ENCODE data around the gene BCOR. TPM values are rescaled to one million over a fixed set of nuclear protein-coding genes. Genes with fewer than 3 reads are reported as not detected.
A peak's percentile ranks its signal among the peaks of the same experiment; 100 is the strongest.

Gene BCOR
- total and polyA plus RNA-seq, 2 of the 8 experiments (the other 6 are each of a cell fraction or from before 2014, with no cell fraction given), result 25.0 to 50.8 TPM

GRCh38 chrX:40007131-40007755 lies 90.5 kb downstream of the BCOR start:
- Histone ChIP-seq H3K27me3 (replicated peaks in 1 of 4; ENCODE audit: control insufficient read depth in 3 of 4, extremely low read depth in 1 of 4, insufficient read depth in 3 of 4, low read length in 3 of 4) (peaks cover 33 to 75% (median 59%) of the 10 kb centered on the region in 4 experiments; a peak in 6 of 7 replicates), H3K14ac (ENCODE audit: insufficient read length) (no peak overlapping the region), H3K79me1 (ENCODE audit: low read depth, low read length) (no peaks in the 10 kb centered on the region), H3K79me2 (ENCODE audit: control insufficient read depth in 1 of 2, insufficient read depth in 2 of 2, low read length in 2 of 2) (no peaks in the 10 kb centered on the region), H3K36me3 (ENCODE audit: control insufficient read depth in 2 of 4, insufficient read depth in 4 of 4, low read length in 3 of 4) (no peaks in the 10 kb centered on the region), H2BK5ac (ENCODE audit: low read depth, low read length) (no peak overlapping the region), H2BK120ac (replicated peaks; ENCODE audit: low read depth, low read length) (no peak overlapping the region), H3K18ac (ENCODE audit: extremely low read depth, low read length) (no peak overlapping the region), H3K23ac (ENCODE audit: insufficient read length) (no peak overlapping the region), H2BK12ac (ENCODE audit: low read depth, low read length) (no peak overlapping the region), H4K91ac (replicated peaks; ENCODE audit: insufficient read length, low read length) (no peak overlapping the region), H2AFZ (ENCODE audit: low read length) (no peak overlapping the region), H3K9me3 (ENCODE audit: insufficient read depth in 2 of 2, low read depth in 1 of 2, low read length in 1 of 2) (no peaks in the 10 kb centered on the region), H4K8ac (ENCODE audit: extremely low read depth, insufficient read depth, low read length) (no peak overlapping the region), H3K9ac (replicated peaks in 1 of 4; ENCODE audit: extremely low read depth in 1 of 4, low read depth in 3 of 4, low read length in 3 of 4) (no peak overlapping the region), H3K4me2 (ENCODE audit: insufficient read depth in 1 of 2, low read depth in 2 of 2, low read length in 2 of 2) (peak overlapping the region; percentile 76 to 82), H2BK15ac (ENCODE audit: low read length) (no peak overlapping the region), H3K23me2 (ENCODE audit: low read depth, low read length) (peaks cover 6% of the 10 kb centered on the region; the same call in 1 of the 2 replicates), H2AK5ac (ENCODE audit: low read depth, low read length) (no peak overlapping the region), H3K4ac (replicated peaks; ENCODE audit: insufficient read length, low read depth, low read length) (no peak overlapping the region), H2BK20ac (ENCODE audit: low read length) (no peak overlapping the region), H3K4me3 (ENCODE audit: extremely low read depth in 1 of 4, insufficient read depth in 2 of 4, low read depth in 3 of 4, low read length in 4 of 4) (peak overlapping the region in 3 of 4 experiments; percentile 11 to 64 (median 19); a peak in 6 of 8 replicates), H4K5ac (ENCODE audit: insufficient read length, low read depth, low read length) (no peak overlapping the region), H4K20me1 (replicated peaks in 1 of 2; ENCODE audit: control insufficient read depth in 1 of 2, insufficient read depth in 2 of 2, low read length in 2 of 2) (peaks cover 2 to 3% of the 10 kb centered on the region in 2 experiments), H3K56ac (replicated peaks; ENCODE audit: insufficient read length, low read depth, low read length) (no peak overlapping the region), H3K4me1 (replicated peaks in 1 of 4; ENCODE audit: control insufficient read depth in 3 of 4, insufficient read depth in 4 of 4, low read length in 3 of 4) (peaks cover 7 to 33% (median 14%) of the 10 kb centered on the region in 4 experiments), H3K27ac (ENCODE audit: low read depth, low read length) (no peak overlapping the region)
- POLR2A ChIA-PET (ENCODE audit: partially characterized antibody), result interaction anchor here (1.1 to 1.4 kb wide), 4 partner anchors 19 to 150 kb away, joined by 3 read pairs; no protein-coding TSS in a partner anchor
- peak; percentile 80 for FAIRE-seq
- peak in 1 of 2 experiments; percentile 51 for DNase-seq (ENCODE audit: low read depth in 1 of 2, low spot score in 2 of 2)
- CTCF ChIA-PET (ENCODE audit: partially characterized antibody), result interaction anchor here (0.9 kb wide), 1 partner anchor 156 kb away, joined by 4 read pairs; no protein-coding TSS in a partner anchor
- TF ChIP-seq SIRT6 (IDR thresholded peaks at IDR 0.05; ENCODE audit: low read length) (no peak), YY1 (IDR thresholded peaks at IDR 0.05; ENCODE audit: low read depth, low read length) (0 out of 2 replicates have a peak, but pooled peaks have one; percentile 46)
- 1% methylated on average over 26 of the region's 33 CpGs; no CpG with 5 or more reads in 1 of the 2 experiments for WGBS, 2 experiments (ENCODE audit: extremely low coverage in 1 of 2, insufficient coverage in 1 of 2, insufficient read length in 1 of 2, insufficient replicate concordance in 2 of 2, low coverage in 1 of 2, low lambda C conversion rate in 2 of 2, missing lambda C conversion rate in 1 of 2)

All from H1 (cell line).